PC-3 (cell line): ENCODE measurements around the gene LRRC37A.
"Not testable (repeated sequence)": the region's sequence is repeated elsewhere in the genome, so short reads cannot be mapped to it uniquely, and the experiment has no call there.

ENCODE experiments used
- EZH2phosphoT487 ChIP-seq: fragments of 300-600 bp; sonication (generic); IDR thresholded peaks from 2 replicates; pipeline ENCODE4 v1.6.1; 2018; ENCODE audit warnings: mild to moderate bottlenecking, antibody characterized with exemption, low read length, borderline replicate concordance
- TF ChIP-seq, protein P1 (sequence below): fragments of 300-600 bp; sonication (generic); conservative IDR thresholded peaks from 2 replicates; pipeline ENCODE4 v1.5.1; 2017; ENCODE audit warnings: antibody characterized with exemption, low read depth, mild to moderate bottlenecking, low read length

- TF ChIP-seq, protein P1, sequence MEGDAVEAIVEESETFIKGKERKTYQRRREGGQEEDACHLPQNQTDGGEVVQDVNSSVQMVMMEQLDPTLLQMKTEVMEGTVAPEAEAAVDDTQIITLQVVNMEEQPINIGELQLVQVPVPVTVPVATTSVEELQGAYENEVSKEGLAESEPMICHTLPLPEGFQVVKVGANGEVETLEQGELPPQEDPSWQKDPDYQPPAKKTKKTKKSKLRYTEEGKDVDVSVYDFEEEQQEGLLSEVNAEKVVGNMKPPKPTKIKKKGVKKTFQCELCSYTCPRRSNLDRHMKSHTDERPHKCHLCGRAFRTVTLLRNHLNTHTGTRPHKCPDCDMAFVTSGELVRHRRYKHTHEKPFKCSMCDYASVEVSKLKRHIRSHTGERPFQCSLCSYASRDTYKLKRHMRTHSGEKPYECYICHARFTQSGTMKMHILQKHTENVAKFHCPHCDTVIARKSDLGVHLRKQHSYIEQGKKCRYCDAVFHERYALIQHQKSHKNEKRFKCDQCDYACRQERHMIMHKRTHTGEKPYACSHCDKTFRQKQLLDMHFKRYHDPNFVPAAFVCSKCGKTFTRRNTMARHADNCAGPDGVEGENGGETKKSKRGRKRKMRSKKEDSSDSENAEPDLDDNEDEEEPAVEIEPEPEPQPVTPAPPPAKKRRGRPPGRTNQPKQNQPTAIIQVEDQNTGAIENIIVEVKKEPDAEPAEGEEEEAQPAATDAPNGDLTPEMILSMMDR = not testable (repeated sequence)
- not testable (repeated sequence) for TF ChIP-seq EZH2phosphoT487
These were observed 53.4 kb downstream of the LRRC37A start for GRCh38 chr17:46348345-46348744.
